ENCODE results near the gene CACNB1.
"Not testable (repeated sequence)": the region's sequence is repeated elsewhere in the genome, so short reads cannot be mapped to it uniquely, and the experiment has no call there.

Gene CACNB1

DNA sequence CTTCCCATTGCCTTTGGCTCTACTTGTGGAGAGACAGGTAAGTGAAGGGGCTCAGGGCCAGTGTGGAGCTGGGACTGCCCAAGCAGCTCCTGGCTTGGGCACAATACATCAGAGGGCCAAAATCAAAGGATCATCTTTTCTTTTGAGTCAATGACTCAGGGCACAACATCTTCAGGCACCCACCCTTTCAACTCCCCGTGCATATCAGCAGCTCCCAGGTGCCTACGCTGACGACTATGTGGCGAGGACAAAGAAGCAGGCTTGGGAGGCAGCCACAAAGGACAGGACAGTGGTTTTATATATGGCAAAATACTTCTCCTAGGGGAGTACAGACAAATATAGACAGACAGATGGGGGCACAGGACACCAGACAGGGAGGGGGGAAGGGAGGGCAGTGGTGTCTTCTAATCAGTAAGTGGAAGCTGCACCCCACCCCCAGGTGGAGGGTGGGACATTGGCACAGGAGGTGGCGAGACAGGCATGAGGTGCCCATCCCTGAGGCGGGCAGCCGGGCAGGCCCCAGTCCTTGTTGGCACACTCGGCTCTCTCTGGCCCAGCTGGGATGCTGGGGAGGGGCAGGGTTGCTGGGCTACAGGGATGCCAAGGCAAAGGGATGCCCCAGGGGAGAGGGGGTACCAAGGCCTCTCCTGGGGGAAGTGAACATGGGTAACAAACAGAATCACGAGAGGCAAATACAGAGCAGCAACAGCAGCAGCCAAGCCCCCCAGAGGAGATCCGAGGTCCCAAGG lies 23.8 kb downstream of the CACNB1 start:
- DNase-seq, result no peak

DNA sequence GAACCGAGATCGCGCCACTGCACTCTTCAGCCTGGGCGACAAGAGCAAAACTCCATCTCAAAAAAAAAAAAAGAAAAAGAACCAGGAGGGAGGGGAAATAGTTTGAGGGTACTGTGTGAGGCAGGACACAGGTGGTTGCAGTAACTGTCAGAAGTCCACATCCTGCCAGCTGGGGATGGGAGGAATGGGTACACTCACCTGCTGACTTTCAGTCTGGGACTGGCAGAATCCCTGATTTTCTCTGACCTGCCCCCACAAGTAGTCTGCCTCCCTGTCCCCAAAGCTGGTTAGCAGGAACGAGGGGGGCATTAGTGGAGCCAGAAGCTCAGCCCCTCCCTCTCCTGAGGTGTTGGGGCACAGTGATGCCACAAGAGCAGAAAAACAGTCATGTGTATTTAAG lies 24.4 kb downstream of the CACNB1 start:
- DNase-seq, result no peak

DNA sequence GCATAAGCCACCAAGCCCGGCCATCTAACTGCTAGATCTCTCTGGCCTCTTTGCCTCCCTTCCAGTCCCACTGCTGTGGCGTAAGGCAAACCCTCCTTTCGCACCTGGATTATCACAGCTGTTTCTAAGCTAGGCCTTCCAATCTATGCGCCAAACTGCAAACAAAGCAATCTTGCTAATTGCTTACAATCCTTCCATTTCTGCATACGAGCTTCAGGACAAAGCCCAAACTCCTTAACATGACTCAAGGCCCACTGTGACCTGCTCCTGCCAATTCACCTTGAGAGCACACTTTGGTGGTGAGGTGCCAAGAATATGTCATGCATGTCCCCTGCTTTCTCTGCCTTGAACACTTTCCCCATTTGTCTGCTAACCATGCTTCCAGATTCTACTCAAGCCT lies 25.5 kb downstream of the CACNB1 start:
- DNase-seq, result no peak

DNA sequence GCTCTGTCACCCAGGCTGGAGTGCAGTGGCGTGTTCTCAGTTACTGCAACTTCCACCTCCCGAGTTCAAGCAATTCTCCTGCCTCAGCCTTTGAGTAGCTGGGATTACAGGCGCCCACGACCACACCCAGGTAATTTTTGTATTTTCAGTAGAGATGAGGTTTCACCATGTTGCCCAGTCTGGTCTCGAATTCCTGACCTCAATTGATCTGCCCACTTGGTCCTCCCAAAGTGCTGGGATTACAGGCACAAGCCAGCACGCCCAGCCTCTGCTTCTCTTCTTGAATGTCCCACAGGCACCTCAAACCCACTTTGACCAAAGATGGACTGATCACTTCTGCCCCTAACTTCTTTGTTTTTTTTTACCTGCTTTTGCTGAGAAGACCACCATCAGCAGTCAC lies 26.9 kb downstream of the CACNB1 start:
- no peak for DNase-seq

DNA sequence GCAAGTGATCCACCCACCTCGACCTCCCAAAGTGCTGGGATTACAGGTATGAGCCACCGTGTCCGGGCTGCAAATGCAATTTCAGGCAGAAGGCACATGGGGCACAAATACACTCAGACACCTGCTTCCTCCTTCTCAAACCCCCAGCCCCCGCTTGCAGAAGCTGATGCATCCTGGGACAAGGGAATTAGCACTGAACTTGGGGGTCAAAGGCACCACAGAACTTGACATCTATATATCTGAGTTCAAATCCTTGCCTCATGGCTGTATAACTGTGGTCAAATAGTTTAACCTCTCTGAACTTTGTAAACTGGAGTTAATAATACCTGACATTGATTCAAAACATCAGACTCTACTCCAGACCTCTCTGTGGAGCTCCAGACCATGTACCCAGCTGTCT lies 27.4 kb downstream of the CACNB1 start:
- DNase-seq, result no peak

DNA sequence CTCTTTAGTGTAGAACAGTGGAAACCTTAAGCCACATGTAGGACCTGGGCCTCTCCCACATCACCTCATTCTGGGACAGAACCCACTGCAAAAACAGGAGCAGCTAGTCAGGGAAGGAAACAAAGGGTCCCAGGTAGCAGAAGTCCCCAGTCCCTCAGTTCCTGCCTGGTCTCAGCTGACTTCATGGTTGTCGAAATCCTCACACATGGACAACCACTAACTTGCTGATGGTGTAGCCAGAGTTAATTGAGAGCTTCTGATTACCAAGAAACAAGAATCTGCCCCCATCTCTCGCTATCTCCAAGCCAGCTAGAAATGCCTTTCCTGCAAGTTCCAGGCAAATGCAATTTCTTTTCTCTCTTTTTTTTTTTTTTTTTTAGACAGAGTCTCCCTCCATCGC lies 28.0 kb downstream of the CACNB1 start:
- DNase-seq, result no peak

DNA sequence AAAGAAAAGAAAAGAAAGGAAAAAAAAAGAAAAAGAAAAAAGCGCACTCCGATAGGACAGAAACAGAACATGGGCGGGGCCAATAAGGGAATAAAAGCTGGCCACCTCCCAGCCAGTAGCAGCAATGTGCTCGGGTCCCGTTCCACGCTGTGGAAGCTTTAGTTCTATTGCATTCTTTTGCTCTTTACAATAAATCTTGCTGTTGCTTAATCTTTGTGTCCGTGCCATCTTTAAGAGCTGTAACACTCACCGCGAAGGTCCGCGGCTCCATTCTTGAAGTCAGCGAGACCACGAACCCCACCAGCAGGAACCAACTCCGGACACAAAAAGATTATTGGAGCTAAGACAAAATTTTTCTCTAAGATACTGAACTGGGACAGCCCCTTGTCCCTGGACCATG lies 28.4 kb downstream of the CACNB1 start:
- no peak for DNase-seq

DNA sequence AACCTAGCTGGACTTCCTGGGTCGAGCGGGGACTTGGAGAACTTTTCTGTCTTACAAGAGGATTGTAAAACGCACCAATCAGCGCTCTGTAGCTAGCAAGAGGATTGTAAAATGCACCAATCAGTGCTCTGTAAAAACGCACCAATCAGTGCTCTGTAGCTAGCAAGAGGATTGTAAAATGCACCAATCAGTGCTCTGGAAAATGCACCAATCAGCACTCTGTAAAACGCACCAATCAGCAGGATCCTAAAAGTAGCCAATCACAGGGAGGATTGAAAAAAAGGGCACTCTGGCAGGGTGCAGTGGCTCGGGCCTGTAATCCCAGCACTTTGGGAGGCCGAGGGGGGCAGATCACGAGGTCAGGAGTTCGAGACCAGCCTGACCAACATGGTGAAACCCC lies 29.0 kb downstream of the CACNB1 start:
- DNase-seq, result not testable (repeated sequence)

DNA sequence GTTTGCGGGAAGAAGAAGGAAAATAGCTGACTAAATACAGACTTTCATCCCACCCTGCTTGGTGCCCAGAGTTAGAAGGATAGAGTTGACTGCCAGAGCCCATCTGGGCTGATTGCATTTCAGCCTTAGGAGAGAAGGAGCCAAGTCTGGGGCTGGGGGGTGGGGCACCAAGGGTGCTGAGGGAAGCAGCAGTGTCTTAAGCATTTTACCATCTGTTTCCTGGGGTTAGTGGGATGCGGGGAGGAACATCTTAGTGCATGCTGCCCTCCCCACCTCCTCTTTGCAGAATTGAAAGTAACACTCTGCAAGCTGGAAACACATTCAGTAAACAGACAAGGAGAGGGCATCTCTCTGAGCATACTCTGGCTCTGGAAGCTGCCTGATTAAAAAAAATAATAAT lies 30.0 kb downstream of the CACNB1 start:
- peak; percentile 35 to 42 for DNase-seq

DNA sequence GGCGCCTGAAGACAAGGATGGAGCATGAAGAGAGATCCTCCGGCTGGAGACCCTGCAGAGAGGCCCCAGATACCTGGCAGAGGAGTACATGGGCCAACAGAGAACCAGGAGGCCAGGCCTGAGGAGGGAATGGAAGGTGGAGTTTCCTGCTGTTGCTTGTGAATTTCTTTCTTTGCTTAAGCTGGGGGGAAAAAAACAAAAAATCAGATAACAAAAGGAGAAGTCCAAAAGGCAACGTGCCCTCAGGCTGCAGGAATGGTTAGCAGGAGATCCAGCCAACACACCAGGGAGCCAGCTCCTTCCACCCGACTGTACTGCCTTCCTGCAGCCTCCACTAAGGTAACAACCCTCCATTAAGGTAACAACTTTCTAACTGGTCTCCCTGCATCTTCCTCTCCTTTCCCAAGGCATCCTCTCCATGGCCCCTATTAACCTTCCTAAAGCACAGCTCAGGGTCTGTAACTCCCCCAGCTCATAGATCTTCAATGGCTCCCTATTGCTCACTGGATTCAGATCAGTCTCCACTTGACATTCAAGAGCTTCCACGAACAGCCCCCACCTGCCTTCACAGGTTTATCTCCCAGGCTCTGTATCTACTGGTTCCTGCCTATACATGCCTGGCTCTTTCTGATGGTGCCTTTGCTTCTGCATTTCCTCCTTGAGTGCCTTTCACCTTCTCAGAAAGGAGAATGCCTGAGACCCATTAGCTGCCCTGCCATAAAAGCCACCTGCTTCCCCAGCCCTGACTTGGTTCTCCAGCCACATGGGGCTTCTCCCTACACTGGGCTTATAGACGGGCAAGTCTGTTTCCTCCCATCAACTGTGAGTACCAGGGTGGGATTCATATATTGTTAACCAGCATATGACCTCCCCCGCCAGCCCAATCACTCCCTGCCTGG lies 30.8 kb downstream of the CACNB1 start:
- DNase-seq, result no peak

DNA sequence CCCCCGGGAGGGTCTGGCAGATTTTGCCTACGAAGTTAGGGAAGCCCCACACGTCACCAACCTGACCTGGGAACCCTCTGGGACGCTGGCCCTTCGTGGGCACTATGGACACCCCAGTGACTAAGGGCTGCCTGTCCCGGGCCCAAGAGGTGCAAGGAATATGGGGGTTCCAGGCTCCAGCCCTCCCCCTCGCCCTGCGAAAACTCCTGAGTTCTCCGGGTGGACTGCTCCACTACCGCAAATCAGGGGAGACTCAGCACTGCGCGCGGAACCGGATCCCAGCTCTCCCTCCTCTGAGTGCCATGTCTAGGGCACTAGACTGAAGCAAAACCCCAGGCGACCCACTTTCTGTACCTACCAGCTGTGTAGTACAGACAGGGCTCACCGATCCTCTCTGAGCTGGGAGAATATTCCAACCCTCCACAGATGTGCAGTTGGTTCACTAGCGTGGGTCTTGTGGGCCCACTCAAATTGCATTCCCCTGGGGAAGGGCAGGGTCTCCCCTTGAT lies 31.6 kb downstream of the CACNB1 start, which contains the start of gene ARL5C:
Gene ARL5C (minus strand): TSS at position 321 of the 509 bp plus-strand sequence. CDS start 401 bp downstream, outside the sequence.
- no peak for DNase-seq

DNA sequence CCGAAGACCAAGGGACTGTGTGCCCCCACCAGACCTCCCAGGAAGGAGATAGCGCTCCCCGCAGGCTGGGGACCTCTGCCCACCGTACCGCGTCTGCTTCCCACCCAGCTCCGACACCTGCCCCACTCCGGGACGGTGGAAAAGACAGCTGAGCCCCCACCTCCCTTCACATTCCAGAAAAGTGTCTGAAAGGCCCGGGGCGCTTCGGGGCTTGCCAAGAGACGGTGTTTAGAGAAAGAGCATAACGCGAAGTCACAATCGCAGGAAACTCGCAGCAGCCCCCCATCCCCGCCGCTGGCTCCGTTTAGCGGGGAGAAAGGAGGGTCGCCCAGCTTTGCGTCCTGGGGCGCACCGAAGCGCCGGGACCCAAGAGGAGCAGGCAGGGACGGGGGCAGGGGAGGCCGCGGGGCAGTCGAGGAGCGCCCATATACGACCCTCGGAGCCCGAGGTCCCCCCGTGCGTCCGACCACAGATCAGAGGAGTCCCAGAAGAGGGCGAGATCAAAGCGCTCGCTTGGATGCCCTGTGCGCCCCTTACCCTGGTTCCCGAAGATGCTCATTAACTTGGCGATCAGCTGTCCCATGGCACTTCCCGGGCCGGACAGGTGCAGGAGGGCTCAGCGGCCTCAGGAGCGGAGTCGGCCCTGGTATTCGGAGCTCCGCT lies 32.2 kb downstream of the CACNB1 start:
- DNase-seq, result no peak

DNA sequence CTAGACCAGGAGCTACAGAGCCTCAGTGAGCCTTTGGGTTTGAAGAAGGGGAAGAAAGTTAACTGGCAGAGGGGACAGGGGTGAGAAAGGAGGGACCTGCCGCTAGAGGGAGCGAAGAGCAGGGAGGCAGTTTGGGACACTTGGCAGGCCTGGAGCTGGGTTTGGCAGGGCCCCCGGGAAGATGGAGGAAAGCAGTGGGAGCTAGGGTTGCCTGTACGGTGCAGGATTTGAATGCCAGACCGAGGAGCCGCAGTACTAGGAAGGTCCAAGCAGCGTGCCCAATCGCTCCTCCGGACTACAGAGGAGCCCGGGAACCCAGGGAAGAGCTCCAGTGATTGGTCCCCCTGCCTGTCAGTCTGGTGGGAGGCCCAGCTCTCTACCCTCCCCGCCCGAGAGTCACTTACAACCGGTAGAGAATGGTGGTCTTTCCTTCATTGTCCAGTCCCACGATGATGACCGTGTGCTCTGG lies 32.8 kb downstream of the CACNB1 start:
- DNase-seq, result peak; percentile 72 to 74

DNA sequence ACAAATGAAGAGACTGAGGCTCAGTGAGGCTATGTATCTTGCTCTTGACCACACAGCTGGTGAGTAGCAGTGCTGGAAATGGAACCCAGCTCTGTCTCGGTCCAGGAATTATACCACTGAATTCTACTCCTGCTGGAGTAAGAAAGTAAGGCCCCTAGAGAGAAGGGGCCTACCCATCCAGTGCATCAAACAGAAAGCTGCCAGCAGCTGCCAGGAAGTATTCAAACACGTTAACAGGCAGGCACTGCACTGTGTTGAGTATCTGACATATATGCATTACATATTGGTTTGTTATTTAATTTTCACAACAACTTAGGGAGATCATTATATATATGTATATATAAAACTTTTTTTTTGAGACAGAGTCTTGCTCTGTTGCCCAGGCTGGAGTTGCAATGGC lies 35.5 kb downstream of the CACNB1 start:
- no peak for DNase-seq

DNA sequence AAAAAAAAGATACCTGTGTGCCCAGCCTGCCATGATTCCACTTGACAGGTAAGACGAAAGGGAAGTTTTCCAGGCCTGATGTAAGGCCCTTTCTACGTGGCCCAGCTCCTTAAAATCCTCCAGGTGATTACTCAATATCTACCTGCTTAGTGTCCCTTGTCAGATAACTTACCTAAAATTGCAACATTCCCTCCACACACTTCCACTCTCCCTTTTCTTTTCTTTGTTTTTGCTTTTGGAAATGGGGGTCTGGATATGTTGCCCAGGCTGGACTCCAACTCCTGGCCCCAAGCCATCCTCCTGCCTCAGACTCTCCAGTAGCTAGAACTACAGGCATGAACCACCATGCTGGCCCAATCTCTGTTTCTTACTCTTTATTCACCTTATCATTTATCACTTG lies 38.8 kb downstream of the CACNB1 start:
- DNase-seq, result no peak

DNA sequence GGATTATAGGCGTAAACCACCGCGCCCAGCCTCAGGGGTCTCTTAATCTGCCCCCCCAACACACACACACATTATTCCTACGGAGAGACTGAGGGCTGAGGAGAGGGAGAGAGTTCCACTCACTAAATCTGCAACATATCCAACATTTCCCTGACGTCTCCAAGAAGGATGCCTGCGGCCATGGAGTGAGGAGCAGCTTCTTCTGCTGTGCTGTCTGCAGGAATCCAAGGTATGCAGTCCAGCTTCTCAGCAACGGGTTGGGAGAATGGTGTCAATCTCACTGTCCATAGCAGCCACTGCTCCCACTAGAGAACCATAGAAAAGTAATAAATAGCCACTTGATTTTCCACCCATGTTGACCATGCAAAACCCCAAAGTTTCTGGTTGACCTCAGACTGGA lies 41.0 kb downstream of the CACNB1 start:
- DNase-seq, result no peak

DNA sequence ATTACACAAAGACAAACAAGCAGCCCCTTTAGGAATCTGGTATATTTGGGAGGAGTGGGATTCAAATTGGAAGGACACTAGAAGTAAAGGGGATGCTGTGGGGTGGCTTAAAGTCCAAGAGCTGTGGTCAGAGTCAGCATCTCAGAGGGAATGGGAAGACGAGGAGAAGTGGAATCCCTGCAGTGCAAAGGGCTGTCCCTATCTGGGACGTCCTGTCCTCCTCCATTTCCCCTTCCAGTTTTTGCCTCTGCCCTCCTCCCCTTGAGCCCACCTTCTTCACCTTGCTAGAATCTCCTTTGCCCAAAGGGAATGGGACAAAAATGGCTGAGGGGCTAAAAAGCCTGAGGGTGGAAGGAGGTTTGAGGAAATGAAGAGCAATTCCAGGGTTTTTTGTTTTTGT lies 41.8 kb downstream of the CACNB1 start:
- no peak for DNase-seq

DNA sequence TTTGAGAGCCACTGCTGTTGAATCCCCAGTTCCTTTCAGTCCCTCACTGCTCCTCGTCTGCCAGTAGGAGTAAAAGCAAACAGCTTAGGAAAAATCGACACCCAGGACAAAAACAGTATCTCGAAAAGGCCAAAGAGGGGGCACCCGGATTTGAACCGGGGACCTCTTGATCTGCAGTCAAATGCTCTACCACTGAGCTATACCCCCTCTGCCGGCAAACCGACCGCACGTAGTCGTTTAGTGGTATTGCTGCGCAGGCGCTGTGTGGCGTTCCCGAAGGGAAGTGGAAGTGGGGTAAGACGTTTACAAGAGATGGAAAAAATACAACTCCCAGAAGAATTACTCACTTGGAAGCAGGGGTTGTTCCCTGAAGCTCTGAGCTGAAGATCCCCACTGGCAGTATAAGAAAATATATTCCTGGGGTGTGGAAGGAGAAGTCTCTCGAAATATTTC lies 43.8 kb downstream of the CACNB1 start:
- DNase-seq, result peak; percentile 89 to 91

DNA sequence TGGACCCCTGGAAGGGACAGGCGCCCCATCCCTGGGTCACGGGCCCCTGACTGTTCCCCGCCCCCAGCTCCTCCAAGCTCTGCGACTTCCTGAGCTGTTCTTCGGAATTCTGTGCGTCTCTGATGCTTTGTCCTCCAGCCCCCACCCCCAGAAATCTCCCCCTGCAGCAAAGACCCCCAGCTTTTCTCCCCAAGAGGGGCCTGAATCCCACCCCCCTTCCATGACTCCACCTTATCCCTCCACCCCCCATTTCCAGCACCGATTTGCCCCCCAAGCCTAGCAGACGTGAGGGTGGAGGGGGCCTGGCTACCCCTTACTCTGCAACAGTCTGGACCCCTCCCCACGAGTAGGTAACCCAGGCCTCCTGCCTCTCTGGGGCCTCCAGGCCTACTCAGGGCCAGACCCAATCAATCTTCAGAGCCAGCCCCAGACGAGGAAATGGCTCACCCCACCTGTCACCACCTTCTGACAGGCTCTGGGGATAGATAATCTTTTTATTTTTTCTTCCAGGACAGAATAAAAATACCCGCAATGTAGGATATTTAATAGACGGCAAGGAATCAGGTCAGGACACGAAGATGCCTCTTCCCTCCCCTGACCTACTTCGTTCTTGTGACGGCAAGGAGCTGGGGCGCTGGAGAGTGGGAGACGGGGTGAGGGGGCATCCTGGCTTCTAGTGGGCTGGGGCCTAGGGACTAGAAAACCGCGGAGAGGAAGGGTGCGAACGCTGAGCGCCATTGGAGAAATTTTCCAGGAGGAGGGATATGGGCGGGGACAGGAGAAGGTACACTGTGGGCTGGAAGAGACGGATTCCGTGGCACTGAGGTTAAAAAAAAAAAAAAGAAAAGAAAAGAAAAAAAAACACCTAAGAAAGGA lies 45.3 kb downstream of the CACNB1 start:
- no peak for DNase-seq

DNA sequence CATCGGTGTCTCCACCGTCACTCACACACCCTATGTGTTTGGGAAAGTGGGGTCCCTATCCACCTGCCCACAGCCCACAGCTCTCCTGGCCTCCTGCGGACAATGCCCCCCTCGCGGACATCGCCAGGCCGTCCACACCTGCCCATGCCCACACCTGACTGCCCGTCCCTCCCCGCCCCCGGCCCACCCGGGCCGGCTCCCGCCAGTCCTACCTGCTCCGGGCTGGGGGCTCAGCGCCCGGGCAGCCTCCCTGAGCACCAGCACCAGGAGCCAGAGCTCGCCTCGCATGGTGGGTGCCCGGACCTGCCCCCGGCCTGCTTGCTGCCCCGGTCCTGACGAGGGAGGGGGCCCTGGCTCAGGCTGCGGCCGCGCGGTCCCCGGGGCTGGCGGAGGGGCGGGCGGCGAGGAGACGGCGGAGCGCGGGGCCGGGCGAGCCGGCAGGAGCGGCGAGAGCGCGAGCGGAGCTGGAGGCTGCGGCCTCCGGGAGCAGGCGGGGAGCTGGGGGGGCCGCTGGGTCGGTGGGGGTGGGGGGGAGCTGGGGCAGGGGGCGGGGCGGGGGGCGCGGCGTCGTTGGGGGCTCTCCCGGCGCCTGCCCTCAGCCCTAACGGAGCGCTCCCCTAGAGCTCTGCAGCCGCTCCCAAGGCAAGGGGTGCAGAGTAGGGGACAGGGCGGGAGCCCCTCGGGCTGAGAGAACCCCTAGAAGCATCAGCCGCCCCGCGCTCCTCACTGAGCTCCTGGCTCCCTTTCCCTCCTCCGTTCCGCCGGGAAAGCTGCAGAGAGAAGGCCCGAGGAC lies 46.1 kb downstream of the CACNB1 start, which contains the start of gene PLXDC1:
Gene PLXDC1 (minus strand): TSS at position 488 of the 793 bp plus-strand sequence. CDS start 200 bp downstream, at position 288.
- no peak for DNase-seq

DNA sequence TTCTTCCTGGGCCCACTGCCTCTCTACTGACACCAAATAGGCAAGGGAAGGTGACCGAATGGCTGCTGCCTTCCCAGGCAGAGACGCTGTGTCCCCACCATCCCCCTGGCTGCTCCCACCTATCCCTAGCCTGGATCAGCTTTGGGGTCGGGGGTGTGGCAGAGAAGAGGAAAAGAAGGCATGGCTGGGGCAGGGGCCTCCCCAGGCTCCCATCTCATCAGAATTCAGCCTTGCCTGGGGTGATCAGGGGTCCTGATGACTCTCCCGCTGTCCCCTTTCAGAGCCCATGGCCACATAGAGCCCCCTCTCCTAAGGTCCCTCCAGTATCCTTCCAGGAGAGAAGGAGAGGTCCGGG lies 46.7 kb downstream of the CACNB1 start:
- DNase-seq, result no peak

Measured in hippocampal formation (tissue), 2 donors.